Vagina (tissue), 2 donors: Measurements from ENCODE around the gene CPNE9.

Experiments used
- POLR2AphosphoS5 ChIP-seq, 2 donors: sonication (generic); formaldehyde crosslinking; IDR thresholded peaks; one replicate each; pipeline ENCODE4 v1.9.0; 2017; ENCODE audit warnings: antibody characterized with exemption in 2 of 2, mild to moderate bottlenecking in 2 of 2, low read depth in 1 of 2; ENCODE audit not compliant: insufficient read depth in 1 of 2
- TF ChIP-seq, protein P1 (sequence below), 3 experiments: fragments of 450-650 bp in 2 of 3; fragments of 200-600 bp in 1 of 3; sonication (generic) in 1 of 3; IDR thresholded peaks; one replicate each; pipeline ENCODE4 v1.5.1; 2017 to 2019; ENCODE audit warnings: antibody characterized with exemption in 3 of 3, mild to moderate bottlenecking in 2 of 3, moderate library complexity in 2 of 3

DNA sequence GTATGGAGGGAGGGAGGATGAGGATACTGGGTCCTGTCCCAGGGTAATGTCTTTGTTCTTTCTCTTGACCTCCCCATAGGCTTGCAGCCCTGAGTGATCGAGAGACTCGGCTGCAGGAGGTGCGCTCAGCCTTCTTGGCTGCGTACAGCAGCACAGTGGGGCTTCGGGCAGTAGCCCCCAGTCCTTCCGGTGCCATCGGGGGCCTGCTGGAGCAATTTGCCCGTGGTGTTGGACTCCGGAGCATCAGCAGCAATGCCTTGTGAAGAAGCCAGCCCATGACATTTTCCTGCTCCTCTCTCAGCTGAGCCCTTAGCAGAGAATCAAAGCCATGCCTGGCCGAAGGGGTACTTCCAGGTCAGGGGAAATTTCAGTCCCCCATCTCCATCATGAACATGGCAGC is 1.9 kb upstream of the CPNE9 start:
- TF ChIP-seq, protein P1, sequence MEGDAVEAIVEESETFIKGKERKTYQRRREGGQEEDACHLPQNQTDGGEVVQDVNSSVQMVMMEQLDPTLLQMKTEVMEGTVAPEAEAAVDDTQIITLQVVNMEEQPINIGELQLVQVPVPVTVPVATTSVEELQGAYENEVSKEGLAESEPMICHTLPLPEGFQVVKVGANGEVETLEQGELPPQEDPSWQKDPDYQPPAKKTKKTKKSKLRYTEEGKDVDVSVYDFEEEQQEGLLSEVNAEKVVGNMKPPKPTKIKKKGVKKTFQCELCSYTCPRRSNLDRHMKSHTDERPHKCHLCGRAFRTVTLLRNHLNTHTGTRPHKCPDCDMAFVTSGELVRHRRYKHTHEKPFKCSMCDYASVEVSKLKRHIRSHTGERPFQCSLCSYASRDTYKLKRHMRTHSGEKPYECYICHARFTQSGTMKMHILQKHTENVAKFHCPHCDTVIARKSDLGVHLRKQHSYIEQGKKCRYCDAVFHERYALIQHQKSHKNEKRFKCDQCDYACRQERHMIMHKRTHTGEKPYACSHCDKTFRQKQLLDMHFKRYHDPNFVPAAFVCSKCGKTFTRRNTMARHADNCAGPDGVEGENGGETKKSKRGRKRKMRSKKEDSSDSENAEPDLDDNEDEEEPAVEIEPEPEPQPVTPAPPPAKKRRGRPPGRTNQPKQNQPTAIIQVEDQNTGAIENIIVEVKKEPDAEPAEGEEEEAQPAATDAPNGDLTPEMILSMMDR (IDR thresholded peaks at IDR 0.05), result no peak
- TF ChIP-seq POLR2AphosphoS5 (IDR thresholded peaks at IDR 0.05; ENCODE audit: insufficient read depth in 1 of 2, low read depth in 1 of 2), result no peak
